GM23338 (cell line): ENCODE data around the gene STXBP3. TPM values are rescaled to one million over a fixed set of nuclear protein-coding genes. Genes with fewer than 3 reads are reported as not detected.

Experiments
- ATAC-seq: fragments of 200-7000 bp; cut with Tn5 transposase; 3 replicates; pipeline ENCODE4 v1.9.1; 2020
- DNase-seq: peaks from one replicate; pipeline ENCODE4 v3.0.0-alpha.2; 2015; ENCODE audit warnings: low spot score
- H2AFZ ChIP-seq: fragments of 200-600 bp; sonication (generic); 2 replicates; pipeline ENCODE4 v1.8.0; 2016; ENCODE audit warnings: antibody characterized with exemption, mild to moderate bottlenecking, moderate library complexity
- H3F3A ChIP-seq: fragments of 200-600 bp; sonication (generic); replicated peaks from 2 replicates; pipeline ENCODE4 v1.8.0; 2017; ENCODE audit warnings: antibody characterized with exemption, mixed run types, low read depth
- H3K27ac ChIP-seq: fragments of 200-600 bp; sonication (generic); 2 replicates; pipeline ENCODE4 v1.6.1; 2016; ENCODE audit warnings: low read depth
- H3K27me3 ChIP-seq: fragments of 200-600 bp; sonication (generic); 2 replicates; pipeline ENCODE4 v1.8.0; 2016; ENCODE audit warnings: mild to moderate bottlenecking, mixed run types, moderate library complexity; ENCODE audit not compliant: insufficient read depth
- H3K36me3 ChIP-seq: fragments of 200-600 bp; sonication (generic); 2 replicates; pipeline ENCODE4 v1.8.0; 2016; ENCODE audit warnings: mild to moderate bottlenecking; ENCODE audit not compliant: insufficient read depth
- H3K4me1 ChIP-seq: fragments of 200-600 bp; sonication (generic); 2 replicates; pipeline ENCODE4 v1.8.0; 2016; ENCODE audit warnings: mild to moderate bottlenecking, moderate library complexity; ENCODE audit not compliant: insufficient read depth
- H3K4me2 ChIP-seq: fragments of 200-600 bp; sonication (generic); 2 replicates; pipeline ENCODE4 v1.7.1; 2017; ENCODE audit warnings: mixed run types
- H3K4me3 ChIP-seq: fragments of 200-600 bp; sonication (generic); 2 replicates; pipeline ENCODE4 v1.6.1; 2016; ENCODE audit warnings: mixed run types
- H3K79me2 ChIP-seq: fragments of 200-600 bp; sonication (generic); replicated peaks from 2 replicates; pipeline ENCODE4 v1.8.0; 2017; ENCODE audit warnings: mild to moderate bottlenecking; ENCODE audit not compliant: insufficient read depth
- H3K9me2 ChIP-seq: fragments of 200-600 bp; sonication (generic); 2 replicates; pipeline ENCODE4 v1.8.0; 2017; ENCODE audit not compliant: insufficient read depth
- H4K20me1 ChIP-seq: fragments of 200-600 bp; sonication (generic); replicated peaks from 2 replicates; pipeline ENCODE4 v1.8.0; 2017; ENCODE audit warnings: mild to moderate bottlenecking; ENCODE audit not compliant: insufficient read depth
- H3K27ac Mint-ChIP-seq: 2 replicates; pipeline ENCODE4 v1.8.0; 2020; ENCODE audit warnings: inconsistent platforms, mild to moderate bottlenecking, moderate library complexity, mixed read lengths
- H3K27me3 Mint-ChIP-seq: 3 replicates; pipeline ENCODE4 v1.8.0; 2022; ENCODE audit warnings: low read depth, mild to moderate bottlenecking, moderate library complexity, mixed read lengths, inconsistent platforms; ENCODE audit not compliant: insufficient read depth, poor library complexity
- H3K36me3 Mint-ChIP-seq: 3 replicates; pipeline ENCODE4 v1.8.0; 2021; ENCODE audit warnings: low read depth, mild to moderate bottlenecking, inconsistent platforms, moderate library complexity, mixed read lengths
- H3K4me1 Mint-ChIP-seq: 3 replicates; pipeline ENCODE4 v1.8.0; 2020; ENCODE audit warnings: mild to moderate bottlenecking, inconsistent platforms, mixed read lengths
- H3K4me3 Mint-ChIP-seq: 3 replicates; pipeline ENCODE4 v1.8.0; 2021; ENCODE audit warnings: moderate library complexity, mild to moderate bottlenecking, inconsistent platforms, mixed read lengths
- H3K9me3 Mint-ChIP-seq: 3 replicates; pipeline ENCODE4 v1.8.0; 2020; ENCODE audit warnings: moderate library complexity, mild to moderate bottlenecking, inconsistent platforms, mixed read lengths
- EZH2 ChIP-seq: fragments of 200-600 bp; sonication (generic); IDR thresholded peaks from one replicate; pipeline ENCODE4 v1.8.0; 2017; ENCODE audit warnings: antibody characterized with exemption, mild to moderate bottlenecking, low read depth; ENCODE audit not compliant: unreplicated experiment
- EZH2phosphoT487 ChIP-seq: fragments of 200-600 bp; sonication (generic); IDR thresholded peaks from one replicate; pipeline ENCODE4 v1.8.1; 2018; ENCODE audit warnings: antibody characterized with exemption; ENCODE audit not compliant: unreplicated experiment
- JUNB ChIP-seq: IDR thresholded peaks from one replicate; pipeline ENCODE4 v1.6.1; 2016; ENCODE audit warnings: antibody characterized with exemption; ENCODE audit not compliant: unreplicated experiment
- NANOG ChIP-seq: IDR thresholded peaks from 2 replicates; pipeline ENCODE4 v1.6.1; 2016; ENCODE audit warnings: antibody characterized with exemption, borderline replicate concordance
- POLR2AphosphoS5 ChIP-seq: IDR thresholded peaks from 2 replicates; pipeline ENCODE4 v1.6.1; 2016; ENCODE audit warnings: antibody characterized with exemption, low read depth
- REST ChIP-seq: IDR thresholded peaks from one replicate; pipeline ENCODE4 v1.6.1; 2018; ENCODE audit warnings: antibody characterized with exemption; ENCODE audit not compliant: unreplicated experiment
- STAT1 ChIP-seq: IDR thresholded peaks from one replicate; pipeline ENCODE4 v1.6.1; 2016; ENCODE audit warnings: antibody characterized with exemption; ENCODE audit not compliant: unreplicated experiment
- ZNF331 ChIP-seq: fragments of 250-450 bp; sonication (Bioruptor Pico); IDR thresholded peaks from 2 replicates; pipeline ENCODE4 v1.5.0; 2020; ENCODE audit warnings: low read depth, mild to moderate bottlenecking, moderate library complexity
- ZNF462 ChIP-seq: fragments of 250-450 bp; sonication (Bioruptor Pico); IDR thresholded peaks from 2 replicates; pipeline ENCODE4 v1.5.0; 2020; ENCODE audit warnings: mild to moderate bottlenecking, moderate library complexity
- polyA plus RNA-seq: library from polyadenylated mRNA; unstranded; fragments of >200 nt; fragmentation: Nextera tagmentation; extraction: Ambion mirVana; gene quantifications from 2 replicates; pipeline ENCODE4 v1.2.1, GENCODE V29; 2016
- total RNA-seq: library from RNA; depleted of rRNA; stranded (reverse); fragments of >200 nt; shearing (Covaris generic); gene quantifications from 2 replicates; pipeline ENCODE4 v1.2.3, GENCODE V29; 2014

Gene STXBP3
- total and polyA plus RNA-seq, 2 experiments from 2014 or later: 28.5 to 37.4 TPM

GRCh38 chr1:108826081-108826635 lies 79.7 kb downstream of the STXBP3 start:
- H3K79me2 ChIP-seq: no peaks in the 10 kb centered on the region
- no peaks in the 10 kb centered on the region for H3K27me3 ChIP-seq
- H2AFZ ChIP-seq: no peak overlapping the region
- Mint-ChIP-seq H3K9me3 (no peaks in the 10 kb centered on the region), H3K36me3 (no peaks in the 10 kb centered on the region), H3K27ac (no peak overlapping the region), H3K4me1 (peaks cover 6% of the 10 kb centered on the region; the same call in 1 of the 3 replicates), H3K27me3 (peaks cover 2% of the 10 kb centered on the region), H3K4me3 (no peak overlapping the region)
- no peak for ATAC-seq
- no peak for DNase-seq
- no peaks in the 10 kb centered on the region for H3K9me2 ChIP-seq
- H3K4me2 ChIP-seq: no peak overlapping the region
- no peak overlapping the region for H3K4me3 ChIP-seq
- no peak for TF ChIP-seq EZH2phosphoT487
- no peak for TF ChIP-seq REST
- TF ChIP-seq JUNB: no peak
- no peak for TF ChIP-seq POLR2AphosphoS5
- no peak for TF ChIP-seq EZH2
- no peak for TF ChIP-seq STAT1
- TF ChIP-seq ZNF462 (CRISPR knock-in tag): no peak
- no peak for TF ChIP-seq ZNF331 (CRISPR knock-in tag)
- TF ChIP-seq NANOG: no peak
- H4K20me1 ChIP-seq: no peaks in the 10 kb centered on the region
- no peaks in the 10 kb centered on the region for H3K4me1 ChIP-seq
- H3F3A ChIP-seq: no peaks in the 10 kb centered on the region
- no peak overlapping the region for H3K27ac ChIP-seq
- H3K36me3 ChIP-seq: no peaks in the 10 kb centered on the region
